Tibial nerve (tissue), 4 donors: ENCODE measurements around the gene WDR27.

Experiments
- CTCF ChIP-seq, 5 experiments: fragments of 200-600 bp in 3 of 5; fragments of 450-650 bp in 2 of 5; sonication (generic) in 3 of 5; IDR thresholded peaks; one replicate each; pipeline ENCODE4 v1.5.1; 2016 to 2019; ENCODE audit warnings: antibody characterized with exemption in 5 of 5, mild to moderate bottlenecking in 3 of 5, moderate library complexity in 2 of 5
- EP300 ChIP-seq, 2 donors: sonication (generic); formaldehyde crosslinking; IDR thresholded peaks; one replicate each; pipeline ENCODE4 v1.6.1; 2017; ENCODE audit warnings: antibody characterized with exemption in 2 of 2, mild to moderate bottlenecking in 1 of 2
- POLR2A ChIP-seq, 2 donors: fragments of 450-650 bp; IDR thresholded peaks; one replicate each; pipeline ENCODE4 v1.6.1; 2017; ENCODE audit warnings: antibody characterized with exemption in 2 of 2, mild to moderate bottlenecking in 2 of 2, moderate library complexity in 2 of 2

- TF ChIP-seq CTCF (IDR thresholded peaks at IDR 0.05) = no peak
- no peak for TF ChIP-seq POLR2A (IDR thresholded peaks at IDR 0.05)
- TF ChIP-seq EP300 (IDR thresholded peaks at IDR 0.05) = no peak
Measured at GRCh38 chr6:169617562-169617961, 84.3 kb downstream of the WDR27 start.
